ENCODE results near the gene BZW1. TPM values are rescaled to one million over a fixed set of nuclear protein-coding genes. Genes with fewer than 3 reads are reported as not detected.

The BZW1 gene
- total and polyA plus RNA-seq, 2 of the 4 experiments (the other 2 are of a cell fraction) = 204 to 268 TPM

DNA sequence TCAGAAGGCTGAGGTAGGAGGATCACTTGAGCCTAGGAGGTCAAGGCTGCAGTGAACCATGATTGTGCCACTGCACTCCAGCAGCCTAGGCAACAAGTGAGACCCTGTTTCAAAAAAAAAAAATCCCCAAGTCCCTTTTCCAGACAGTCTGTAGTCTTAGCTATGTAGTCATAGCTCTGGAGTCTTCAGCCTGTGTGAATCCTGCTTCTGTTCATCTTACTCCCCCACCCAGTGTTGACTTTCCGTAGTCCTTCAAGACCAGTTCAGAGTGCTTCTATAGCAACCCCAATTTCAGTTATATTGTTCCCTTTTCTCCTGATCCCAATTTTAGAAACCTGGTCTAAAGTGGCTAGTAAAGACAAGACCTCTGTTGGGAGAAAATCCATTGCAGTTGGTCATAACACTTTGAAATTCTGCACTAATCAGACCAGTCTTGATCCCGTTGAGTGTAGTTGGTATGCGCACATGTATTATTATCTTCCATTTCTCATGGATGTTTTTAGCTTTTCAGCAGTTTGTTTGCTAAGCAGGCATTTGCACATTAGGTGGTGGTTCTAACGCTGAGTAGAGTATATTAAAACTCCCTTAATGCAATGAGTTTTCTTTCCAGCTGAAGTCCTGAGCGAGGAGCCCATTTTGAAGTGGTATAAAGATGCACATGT is 9.0 kb downstream of the BZW1 start:
- dilution Hi-C loops (cut with HindIII; ENCODE audit: low sequenced_read_pairs, unreplicated experiment) = no loop called here
- POLR2A ChIA-PET (ENCODE audit: unreplicated experiment) = no interaction called here

More for the DNA sequence above, 9.0 kb downstream of the BZW1 start:
- H3K4me1 ChIP-seq (ENCODE audit: control insufficient read depth, insufficient read depth, low read length) = peaks cover 3% of the 10 kb centered on the region
- no peak overlapping the region for H3K14ac ChIP-seq (replicated peaks; ENCODE audit: low read depth, low read length)
- H3K79me1 ChIP-seq (ENCODE audit: low read depth in 1 of 2, low read length in 2 of 2) = peaks cover 21 to 41% of the 10 kb centered on the region in 2 experiments
- no peak overlapping the region for H2BK15ac ChIP-seq (ENCODE audit: low read depth, low read length)
- H2AK9ac ChIP-seq (replicated peaks; ENCODE audit: low read depth, low read length, poor library complexity) = no peak overlapping the region
- no peak overlapping the region for H3K4me2 ChIP-seq (ENCODE audit: low read depth, low read length)
- TF ChIP-seq NFE2L2 (IDR thresholded peaks at IDR 0.05; ENCODE audit: low read depth, low read length) (no peak), POLR2A (IDR thresholded peaks at IDR 0.05; ENCODE audit: low read depth, low read length) (no peak), CEBPB (IDR thresholded peaks at IDR 0.05; ENCODE audit: low read depth, low read length) (no peak), SMC3 (IDR thresholded peaks at IDR 0.05; ENCODE audit: low read depth, low read length) (no peak), RAD21 (IDR thresholded peaks at IDR 0.05; ENCODE audit: low read length) (no peak), BHLHE40 (IDR thresholded peaks at IDR 0.05; ENCODE audit: low read depth, low read length) (no peak), RFX5 (IDR thresholded peaks at IDR 0.05; ENCODE audit: low read depth, low read length) (no peak), MAFK (IDR thresholded peaks at IDR 0.05; ENCODE audit: low read depth, low read length) (no peak), FOS (IDR thresholded peaks at IDR 0.05; ENCODE audit: low read depth, low read length) (no peak), MXI1 (IDR thresholded peaks at IDR 0.05; ENCODE audit: borderline replicate concordance, low read depth, low read length) (no peak), CHD1 (IDR thresholded peaks at IDR 0.05; ENCODE audit: low read depth, low read length) (no peak), RCOR1 (IDR thresholded peaks at IDR 0.05; ENCODE audit: insufficient replicate concordance, low read length) (no peak)
- TF ChIP-seq, protein P1, sequence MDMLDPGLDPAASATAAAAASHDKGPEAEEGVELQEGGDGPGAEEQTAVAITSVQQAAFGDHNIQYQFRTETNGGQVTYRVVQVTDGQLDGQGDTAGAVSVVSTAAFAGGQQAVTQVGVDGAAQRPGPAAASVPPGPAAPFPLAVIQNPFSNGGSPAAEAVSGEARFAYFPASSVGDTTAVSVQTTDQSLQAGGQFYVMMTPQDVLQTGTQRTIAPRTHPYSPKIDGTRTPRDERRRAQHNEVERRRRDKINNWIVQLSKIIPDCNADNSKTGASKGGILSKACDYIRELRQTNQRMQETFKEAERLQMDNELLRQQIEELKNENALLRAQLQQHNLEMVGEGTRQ (IDR thresholded peaks at IDR 0.05; ENCODE audit: low read depth, low read length) = no peak
- TF ChIP-seq, protein P2, sequence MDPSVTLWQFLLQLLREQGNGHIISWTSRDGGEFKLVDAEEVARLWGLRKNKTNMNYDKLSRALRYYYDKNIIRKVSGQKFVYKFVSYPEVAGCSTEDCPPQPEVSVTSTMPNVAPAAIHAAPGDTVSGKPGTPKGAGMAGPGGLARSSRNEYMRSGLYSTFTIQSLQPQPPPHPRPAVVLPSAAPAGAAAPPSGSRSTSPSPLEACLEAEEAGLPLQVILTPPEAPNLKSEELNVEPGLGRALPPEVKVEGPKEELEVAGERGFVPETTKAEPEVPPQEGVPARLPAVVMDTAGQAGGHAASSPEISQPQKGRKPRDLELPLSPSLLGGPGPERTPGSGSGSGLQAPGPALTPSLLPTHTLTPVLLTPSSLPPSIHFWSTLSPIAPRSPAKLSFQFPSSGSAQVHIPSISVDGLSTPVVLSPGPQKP (IDR thresholded peaks at IDR 0.05; ENCODE audit: borderline replicate concordance, low read depth, low read length) = no peak
- no peak overlapping the region for H3K23ac ChIP-seq (ENCODE audit: low read depth, low read length)
- H3K56ac ChIP-seq (ENCODE audit: extremely low read depth, insufficient read depth, low read length) = no peak overlapping the region
- H3K9ac ChIP-seq (ENCODE audit: low read depth, low read length) = no peak overlapping the region
- H4K20me1 ChIP-seq (ENCODE audit: insufficient read depth, low read length) = peaks cover 41% of the 10 kb centered on the region
- no TSS peak for BruUV-seq (replicated peaks)
- H2AK5ac ChIP-seq (ENCODE audit: low read depth, low read length) = no peak overlapping the region
- H2BK20ac ChIP-seq (ENCODE audit: low read depth, low read length) = no peak overlapping the region
- H2BK5ac ChIP-seq (ENCODE audit: low read depth, low read length, poor library complexity, severe bottlenecking) = no peak overlapping the region
- H4K91ac ChIP-seq (ENCODE audit: insufficient read depth, low read depth, low read length) = no peak overlapping the region
- no peaks in the 10 kb centered on the region for H3K9me3 ChIP-seq (ENCODE audit: control insufficient read depth, insufficient read depth, low read length)
- H3K4me3 ChIP-seq (ENCODE audit: insufficient read depth, low read depth, low read length) = no peak overlapping the region
- H3K4ac ChIP-seq (ENCODE audit: low read depth, low read length) = no peak overlapping the region
- no peak overlapping the region for H2BK120ac ChIP-seq (ENCODE audit: low read depth, low read length)
- no peak overlapping the region for H4K5ac ChIP-seq (ENCODE audit: low read depth, low read length)
- H3K18ac ChIP-seq (ENCODE audit: low read depth, low read length) = no peak overlapping the region
- H2AFZ ChIP-seq (replicated peaks; ENCODE audit: low read length, poor library complexity) = no peak overlapping the region
- H3K27me3 ChIP-seq (ENCODE audit: control insufficient read depth, insufficient read depth, low read length) = no peaks in the 10 kb centered on the region
- intact Hi-C loops (cut with micrococcal nuclease) (no loop called here), in situ Hi-C loops (cut with MboI; ENCODE audit: low sequenced_read_pairs) (no loop called here)
- no peaks in the 10 kb centered on the region for H3K9me1 ChIP-seq (ENCODE audit: insufficient read depth, low read length)
- ATAC-seq (ENCODE audit: low read depth) (no peak), DNase-seq (no peak)
- peaks cover 37% of the 10 kb centered on the region for H3K36me3 ChIP-seq (ENCODE audit: control insufficient read depth, insufficient read depth, low read length)
- CTCF ChIA-PET = interaction anchor here (0.6 kb wide), 1 partner anchor 26 kb away, joined by 3 read pairs; no protein-coding TSS in a partner anchor
- WGBS, 2 experiments (ENCODE audit: extremely low coverage in 2 of 2, insufficient read length in 1 of 2) = 80% methylated on average over 1 of the region's 5 CpGs; no CpG with 5 or more reads in 1 of the 2 experiments
- no peak overlapping the region for H3K27ac ChIP-seq (ENCODE audit: insufficient read depth, low read length)
- H4K8ac ChIP-seq (ENCODE audit: low read depth in 2 of 2, low read length in 2 of 2) = no peak overlapping the region
